ENCODE data around the gene LRP8.

GRCh38 chr1:53244141-53244540 lies 83.7 kb downstream of the LRP8 start:
- TF ChIP-seq PAX5 (IDR thresholded peaks at IDR 0.05; ENCODE audit: insufficient read depth, low read length, severe bottlenecking) (no peak), POLR2A (IDR thresholded peaks at IDR 0.05; ENCODE audit: low read depth, low read length) (no peak), POLR2AphosphoS5 (IDR thresholded peaks at IDR 0.05; ENCODE audit: low read depth, low read length) (no peak), TAF1 (IDR thresholded peaks at IDR 0.05; ENCODE audit: low read depth, low read length) (no peak), SPI1 (IDR thresholded peaks at IDR 0.05; ENCODE audit: low read depth, low read length) (no peak)

All from GM12891 (cell line).